Fibroblast of mammary gland (primary cell): ENCODE data around the gene HDAC11.

ENCODE experiments used
- DNase-seq: peaks from one replicate; pipeline ENCODE4 v3.0.0-alpha.2; 2010; ENCODE audit warnings: low read depth
- H3K4me3 ChIP-seq: 2 replicates; pipeline ENCODE4 v1.5.1; 2011; ENCODE audit warnings: low read depth, mild to moderate bottlenecking, low read length, moderate library complexity; ENCODE audit not compliant: control insufficient read depth
- CTCF ChIP-seq: conservative IDR thresholded peaks from 2 replicates; pipeline ENCODE4 v1.5.1; 2011; ENCODE audit warnings: low read depth, low read length, inconsistent platforms; ENCODE audit not compliant: control insufficient read depth, insufficient read depth

Gene HDAC11

GRCh38 chr3:13452490-13453335 lies 27.4 kb upstream of the HDAC11 start:
- peak; percentile 45 for TF ChIP-seq CTCF
- peak; percentile 39 for DNase-seq
- H3K4me3 ChIP-seq = peak overlapping the region; percentile 16

GRCh38 chr3:13455644-13456043 lies 24.5 kb upstream of the HDAC11 start:
- DNase-seq = no peak
- no peak for TF ChIP-seq CTCF
- no peak overlapping the region for H3K4me3 ChIP-seq

GRCh38 chr3:13457593-13457992 lies 22.5 kb upstream of the HDAC11 start:
- H3K4me3 ChIP-seq = no peak overlapping the region
- DNase-seq = no peak
- TF ChIP-seq CTCF = no peak

GRCh38 chr3:13459605-13460340 lies 20.3 kb upstream of the HDAC11 start:
- no peak for TF ChIP-seq CTCF
- no peak overlapping the region for H3K4me3 ChIP-seq
- DNase-seq = no peak

GRCh38 chr3:13460341-13460736 lies 19.8 kb upstream of the HDAC11 start:
- TF ChIP-seq CTCF = no peak
- no peak for DNase-seq
- H3K4me3 ChIP-seq = no peak overlapping the region

GRCh38 chr3:13461169-13462124 lies 18.7 kb upstream of the HDAC11 start:
- DNase-seq = peak; percentile 49
- TF ChIP-seq CTCF = peak; percentile 63

More at GRCh38 chr3:13461169-13462124, 18.7 kb upstream of the HDAC11 start:
- no peak overlapping the region for H3K4me3 ChIP-seq
